ENCODE measurements around the gene BMP7.

GRCh38 chr20:57163041-57163440, 103.4 kb downstream of the BMP7 start:
- no peak for TF ChIP-seq CTCF (IDR thresholded peaks at IDR 0.05)
- TF ChIP-seq POLR2A (IDR thresholded peaks at IDR 0.05) = no peak
